ENCODE measurements around the gene ARAP2. TPM values are rescaled to one million over a fixed set of nuclear protein-coding genes. Genes with fewer than 3 reads are reported as not detected.

Gene ARAP2
- total and polyA plus RNA-seq, 2 experiments from 2014 or later = 0.92 to 4.8 TPM

- TF ChIP-seq ZNF462 (CRISPR knock-in tag; IDR thresholded peaks at IDR 0.05) (no peak), POLR2AphosphoS5 (IDR thresholded peaks at IDR 0.05; ENCODE audit: low read depth) (no peak), REST (IDR thresholded peaks at IDR 0.05; ENCODE audit: unreplicated experiment) (no peak), CREB1 (CRISPR knock-in tag; IDR thresholded peaks at IDR 0.05; ENCODE audit: low read depth) (no peak), JUNB (IDR thresholded peaks at IDR 0.05; ENCODE audit: unreplicated experiment) (no peak), NANOG (IDR thresholded peaks at IDR 0.05; ENCODE audit: borderline replicate concordance) (no peak), EZH2phosphoT487 (IDR thresholded peaks at IDR 0.05; ENCODE audit: unreplicated experiment) (no peak), ZNF331 (CRISPR knock-in tag; IDR thresholded peaks at IDR 0.05; ENCODE audit: low read depth) (no peak), EZH2 (IDR thresholded peaks at IDR 0.05; ENCODE audit: low read depth, unreplicated experiment) (no peak)
Observed at GRCh38 chr4:36281384-36282106, 37.2 kb upstream of the ARAP2 start, which contains the start of gene DTHD1 (continued).

All from GM23338 (cell line).